ENCODE results near the gene CDH6. TPM values are rescaled to one million over a fixed set of nuclear protein-coding genes. Genes with fewer than 3 reads are reported as not detected.

CDH6 gene
- total RNA-seq, 4 donors from 2014 or later, result 0.13 to 2.5 (median 0.82) TPM

- DNase-seq (ENCODE audit: low spot score in 2 of 2), result no peak
- WGBS, 2 donors, result 61 to 62% methylated on average over 3 of the region's 3 CpGs
- TF ChIP-seq CTCF (IDR thresholded peaks at IDR 0.05) (no peak), POLR2A (IDR thresholded peaks at IDR 0.05) (no peak)
- intact Hi-C loops (cut with DNase I; ENCODE audit: low total_unique reads), result no loop called here
- no peak overlapping the region for H3K4me3 ChIP-seq (ENCODE audit: low read depth, poor library complexity, severe bottlenecking)
Measured at GRCh38 chr5:31346896-31347551, 153.5 kb downstream of the CDH6 start.

GRCh38 chr5:31347552-31347905 is 154.0 kb downstream of the CDH6 start:
- TF ChIP-seq CTCF (IDR thresholded peaks at IDR 0.05) (no peak), POLR2A (IDR thresholded peaks at IDR 0.05) (no peak)

GRCh38 chr5:31350395-31350794 is 156.9 kb downstream of the CDH6 start:
- 83 to 96% methylated on average over 1 of the region's 1 CpG for WGBS, 2 donors
- intact Hi-C loops (cut with DNase I; ENCODE audit: low total_unique reads), result no loop called here
- TF ChIP-seq CTCF (IDR thresholded peaks at IDR 0.05), result no peak

More at GRCh38 chr5:31347552-31347905, 154.0 kb downstream of the CDH6 start:
- intact Hi-C loops (cut with DNase I; ENCODE audit: low total_unique reads), result no loop called here
- no peak for DNase-seq (ENCODE audit: low spot score in 2 of 2)
- no peak overlapping the region for H3K4me3 ChIP-seq (ENCODE audit: low read depth, poor library complexity, severe bottlenecking)

GRCh38 chr5:31355337-31355736 is 161.9 kb downstream of the CDH6 start:
- intact Hi-C loops (cut with DNase I; ENCODE audit: low total_unique reads), result no loop called here
- TF ChIP-seq CTCF (IDR thresholded peaks at IDR 0.05) (no peak), POLR2A (IDR thresholded peaks at IDR 0.05) (no peak)
- no peak for DNase-seq (ENCODE audit: low spot score in 2 of 2)
- WGBS, 2 donors, result 55 to 61% methylated on average over 3 of the region's 3 CpGs
- no peak overlapping the region for H3K4me3 ChIP-seq (ENCODE audit: low read depth, poor library complexity, severe bottlenecking)

More at GRCh38 chr5:31350395-31350794, 156.9 kb downstream of the CDH6 start:
- no peak for DNase-seq (ENCODE audit: low spot score in 2 of 2)
- H3K4me3 ChIP-seq (ENCODE audit: low read depth, poor library complexity, severe bottlenecking), result no peak overlapping the region

- no peak for DNase-seq (ENCODE audit: low spot score in 2 of 2)
- TF ChIP-seq POLR2A (IDR thresholded peaks at IDR 0.05) (no peak), CTCF (IDR thresholded peaks at IDR 0.05) (no peak)
- intact Hi-C loops (cut with DNase I; ENCODE audit: low total_unique reads), result no loop called here
- WGBS, 2 donors, result 73 to 84% methylated on average over 11 of the region's 11 CpGs
- H3K4me3 ChIP-seq (ENCODE audit: low read depth, poor library complexity, severe bottlenecking), result no peak overlapping the region
Measured at GRCh38 chr5:31357038-31357437, 163.6 kb downstream of the CDH6 start.

GRCh38 chr5:31359839-31360238 is 166.4 kb downstream of the CDH6 start:
- intact Hi-C loops (cut with DNase I; ENCODE audit: low total_unique reads), result no loop called here
- WGBS, 2 donors, result 66 to 71% methylated on average over 3 of the region's 3 CpGs
- TF ChIP-seq POLR2A (IDR thresholded peaks at IDR 0.05) (no peak), CTCF (IDR thresholded peaks at IDR 0.05) (no peak)
- DNase-seq (ENCODE audit: low spot score in 2 of 2), result no peak
- H3K4me3 ChIP-seq (ENCODE audit: low read depth, poor library complexity, severe bottlenecking), result no peak overlapping the region

Measured in lower leg skin (tissue), 4 donors.